ENCODE measurements around the gene FMNL2. TPM values are rescaled to one million over a fixed set of nuclear protein-coding genes. Genes with fewer than 3 reads are reported as not detected.

Gene FMNL2
- total RNA-seq, 1 experiment from 2014 or later: 33.6 TPM

- intact Hi-C loops (cut with micrococcal nuclease; ENCODE audit: unreplicated experiment): loop anchor here (10.0 kb wide), 1 partner anchor 296 kb away; the partner anchor contains the start of gene FMNL2
These were observed 295.5 kb downstream of the FMNL2 start for GRCh38 chr2:152630466-152630865.

GRCh38 chr2:152632736-152633135 lies 297.8 kb downstream of the FMNL2 start:
- H3K9me3 ChIP-seq (ENCODE audit: control insufficient read depth, insufficient read depth, low read depth, low read length): no peaks in the 10 kb centered on the region
- BruUV-seq (replicated peaks): no TSS peak
- POLR2A ChIA-PET: no interaction called here
- H3K27me3 ChIP-seq (ENCODE audit: control insufficient read depth, insufficient read depth, low read length): no peaks in the 10 kb centered on the region
- CTCF ChIA-PET: no interaction called here
- intact Hi-C loops (cut with micrococcal nuclease; ENCODE audit: unreplicated experiment): loop anchor here (10.0 kb wide), 1 partner anchor 298 kb away; the partner anchor contains the start of gene FMNL2
- H3K4me3 ChIP-seq (ENCODE audit: low read depth in 2 of 2, low read length in 2 of 2): no peak overlapping the region
- ATAC-seq: no peak
- peaks cover 9% of the 10 kb centered on the region for H3K36me3 ChIP-seq (ENCODE audit: control insufficient read depth, insufficient read depth, low read length)
- in situ Hi-C loops (cut with HindIII; ENCODE audit: low pct_unique_long_range_greater_than_20kb, low sequenced_read_pairs): no loop called here
- H3K4me1 ChIP-seq (ENCODE audit: control insufficient read depth, insufficient read depth, low read length): no peaks in the 10 kb centered on the region
- no peak for TF ChIP-seq CTCF (IDR thresholded peaks at IDR 0.05)
- no peak for TF ChIP-seq POLR2AphosphoS5 (IDR thresholded peaks at IDR 0.05; ENCODE audit: low read depth, low read length)
- no peak for TF ChIP-seq TCF7L2 (IDR thresholded peaks at IDR 0.05; ENCODE audit: low read depth, low read length)
- TF ChIP-seq SIN3A (IDR thresholded peaks at IDR 0.05; ENCODE audit: borderline replicate concordance, insufficient read depth, low read depth, low read length): no peak
- no peak for DNase-seq (ENCODE audit: low read depth, low spot score)
- H3K27ac ChIP-seq (ENCODE audit: low read length): no peak overlapping the region

More at GRCh38 chr2:152630466-152630865, 295.5 kb downstream of the FMNL2 start:
- no peak overlapping the region for H3K27ac ChIP-seq (ENCODE audit: low read length)
- H3K27me3 ChIP-seq (ENCODE audit: control insufficient read depth, insufficient read depth, low read length): no peaks in the 10 kb centered on the region
- CTCF ChIA-PET: no interaction called here
- in situ Hi-C loops (cut with HindIII; ENCODE audit: low pct_unique_long_range_greater_than_20kb, low sequenced_read_pairs): no loop called here
- no peaks in the 10 kb centered on the region for H3K4me1 ChIP-seq (ENCODE audit: control insufficient read depth, insufficient read depth, low read length)
- no peak for ATAC-seq
- H3K36me3 ChIP-seq (ENCODE audit: control insufficient read depth, insufficient read depth, low read length): peaks cover 11% of the 10 kb centered on the region
- no TSS peak for BruUV-seq (replicated peaks)
- no peaks in the 10 kb centered on the region for H3K9me3 ChIP-seq (ENCODE audit: control insufficient read depth, insufficient read depth, low read depth, low read length)
- no peak for DNase-seq (ENCODE audit: low read depth, low spot score)
- no peak for TF ChIP-seq REST (IDR thresholded peaks at IDR 0.05; ENCODE audit: insufficient read depth in 1 of 2, low read depth in 2 of 2, low read length in 1 of 2)
- TF ChIP-seq TCF7L2 (IDR thresholded peaks at IDR 0.05; ENCODE audit: low read depth, low read length): no peak
- TF ChIP-seq SIN3A (IDR thresholded peaks at IDR 0.05; ENCODE audit: borderline replicate concordance, insufficient read depth, low read depth, low read length): no peak
- TF ChIP-seq POLR2AphosphoS5 (IDR thresholded peaks at IDR 0.05; ENCODE audit: low read depth, low read length): no peak
- no peak for TF ChIP-seq CTCF (IDR thresholded peaks at IDR 0.05)
- POLR2A ChIA-PET: no interaction called here
- H3K4me3 ChIP-seq (ENCODE audit: low read depth in 2 of 2, low read length in 2 of 2): no peak overlapping the region

Data from Panc1 (cell line).